Measurements from ENCODE around the gene CLIP2. TPM values are rescaled to one million over a fixed set of nuclear protein-coding genes. Genes with fewer than 3 reads are reported as not detected.
"Not testable (repeated sequence)": the region's sequence is repeated elsewhere in the genome, so short reads cannot be mapped to it uniquely, and the experiment has no call there.

CLIP2 gene
- total RNA-seq, 1 donor from 2014 or later: 1.5 TPM

DNA sequence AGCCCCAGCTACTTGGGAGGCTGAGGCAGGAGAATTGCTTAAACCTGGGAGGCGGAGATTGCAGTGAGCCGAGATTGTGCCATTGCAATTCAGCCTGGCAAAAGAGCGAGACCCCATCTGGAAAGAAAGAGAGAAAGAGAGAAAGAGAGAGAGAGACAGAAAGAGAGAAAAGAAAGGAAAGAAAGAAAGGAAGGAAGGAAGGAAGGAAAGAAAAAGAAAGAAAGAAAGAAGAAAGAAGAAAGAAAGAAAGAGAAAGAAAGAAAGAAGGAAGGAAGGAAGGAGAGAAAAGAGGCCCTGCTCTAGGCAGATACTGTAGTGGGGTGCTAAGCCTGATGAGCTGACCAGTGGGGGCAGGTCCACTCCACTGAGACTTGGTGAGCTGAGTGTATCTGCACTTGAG is 150.9 kb downstream of the CLIP2 start:
- H3K4me3 Mint-ChIP-seq; DNase-seq (ENCODE audit: low spot score); H3K4me1 Mint-ChIP-seq (ENCODE audit: low read depth); intact Hi-C loops (cut with micrococcal nuclease); H3K36me3 Mint-ChIP-seq (ENCODE audit: low read depth); H3K27me3 Mint-ChIP-seq (ENCODE audit: insufficient read depth); H3K27ac Mint-ChIP-seq; H3K9me3 Mint-ChIP-seq: not testable (repeated sequence)

DNA sequence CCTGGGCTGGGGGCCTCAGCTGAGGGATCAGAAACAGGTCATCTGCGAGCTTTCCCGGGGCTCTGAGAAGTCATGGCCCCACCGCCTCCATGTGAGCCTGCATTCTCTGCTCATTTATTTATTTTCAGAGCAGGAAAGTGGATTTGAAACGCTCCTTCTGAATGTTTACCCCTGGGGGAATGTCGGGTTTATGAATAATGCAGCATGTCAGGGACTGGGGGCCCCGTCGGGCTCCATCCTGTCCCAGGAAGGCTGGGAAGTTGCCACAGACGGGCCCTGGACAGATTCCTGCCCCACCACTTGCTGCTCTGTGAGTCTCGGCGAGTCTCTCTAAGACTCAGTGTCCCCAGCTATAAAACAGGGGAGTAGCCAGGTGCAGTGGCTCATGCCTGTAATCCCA is 152.6 kb downstream of the CLIP2 start:
- H3K4me3 Mint-ChIP-seq: no peak overlapping the region
- no peak for DNase-seq (ENCODE audit: low spot score)
- no peaks in the 10 kb centered on the region for H3K36me3 Mint-ChIP-seq (ENCODE audit: low read depth)
- H3K9me3 Mint-ChIP-seq: peaks cover 5% of the 10 kb centered on the region
- no peaks in the 10 kb centered on the region for H3K4me1 Mint-ChIP-seq (ENCODE audit: low read depth)
- H3K27me3 Mint-ChIP-seq (ENCODE audit: insufficient read depth): peaks cover 7% of the 10 kb centered on the region
- H3K27ac Mint-ChIP-seq: no peak overlapping the region
- intact Hi-C loops (cut with micrococcal nuclease): no loop called here

DNA sequence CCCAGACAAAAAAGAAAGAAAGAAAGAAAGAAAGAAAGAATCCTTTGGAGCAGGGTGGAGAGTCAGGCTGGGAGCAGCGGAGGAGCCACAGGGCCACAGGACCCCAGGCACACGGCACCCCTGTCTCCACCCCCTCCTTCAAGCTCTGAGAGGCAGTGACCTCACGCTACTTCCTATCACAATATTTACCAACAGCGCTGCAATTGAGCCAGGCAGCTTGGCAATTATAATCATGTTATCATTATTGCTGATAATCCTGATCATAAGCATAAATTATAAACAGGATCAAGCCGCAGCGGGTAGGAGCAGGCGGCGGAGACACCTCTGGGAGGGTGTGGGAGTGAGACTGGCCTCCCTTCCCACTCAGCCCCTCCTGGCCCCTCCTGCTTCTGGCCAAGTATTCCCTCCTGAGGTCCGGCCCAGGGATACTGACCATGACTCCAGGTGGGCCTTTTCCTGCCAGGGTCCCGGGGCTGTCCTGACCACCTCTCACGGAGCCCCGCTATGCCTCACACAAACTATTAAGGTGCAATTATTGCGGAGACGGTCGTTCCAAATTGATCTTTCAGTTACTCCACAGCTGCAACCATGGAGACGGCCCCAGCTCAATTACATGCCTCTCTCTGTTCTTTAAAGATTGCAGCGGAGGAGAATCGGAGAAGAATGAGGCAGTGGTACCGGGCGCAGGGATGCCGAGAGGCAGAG is 154.5 kb downstream of the CLIP2 start:
- H3K4me1 Mint-ChIP-seq (ENCODE audit: low read depth): no peaks in the 10 kb centered on the region
- no peak overlapping the region for H3K4me3 Mint-ChIP-seq
- intact Hi-C loops (cut with micrococcal nuclease): no loop called here
- H3K36me3 Mint-ChIP-seq (ENCODE audit: low read depth): no peaks in the 10 kb centered on the region
- H3K27ac Mint-ChIP-seq: no peak overlapping the region
- no peak for DNase-seq (ENCODE audit: low spot score)
- H3K9me3 Mint-ChIP-seq: no peaks in the 10 kb centered on the region
- peaks cover 10% of the 10 kb centered on the region for H3K27me3 Mint-ChIP-seq (ENCODE audit: insufficient read depth)

DNA sequence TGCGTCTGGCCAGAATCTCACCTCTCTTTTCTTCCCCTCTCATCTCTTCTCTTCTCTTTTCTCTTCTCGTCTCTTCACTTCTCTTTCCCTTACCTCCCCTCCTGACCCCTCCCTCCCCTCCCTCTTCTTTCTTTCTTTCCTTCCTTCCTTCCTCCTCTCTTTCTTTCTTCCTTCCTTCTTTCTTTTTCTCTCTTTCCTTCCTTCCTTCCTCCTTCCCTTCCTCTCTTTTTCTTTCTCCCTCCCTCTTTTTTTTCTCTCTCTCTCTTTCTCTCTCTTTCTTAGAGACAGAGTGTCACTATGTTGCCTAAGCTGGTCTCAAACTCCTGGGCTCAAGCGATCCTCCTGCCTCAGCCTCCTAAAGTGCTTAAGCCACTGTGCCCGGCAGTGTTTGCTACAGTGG is 159.9 kb downstream of the CLIP2 start:
- no peaks in the 10 kb centered on the region for H3K36me3 Mint-ChIP-seq (ENCODE audit: low read depth)
- H3K9me3 Mint-ChIP-seq: no peaks in the 10 kb centered on the region
- no peak for DNase-seq (ENCODE audit: low spot score)
- H3K27ac Mint-ChIP-seq: no peak overlapping the region
- H3K4me3 Mint-ChIP-seq: no peak overlapping the region
- intact Hi-C loops (cut with micrococcal nuclease): no loop called here
- peaks cover 14% of the 10 kb centered on the region for H3K27me3 Mint-ChIP-seq (ENCODE audit: insufficient read depth)
- peaks cover 12% of the 10 kb centered on the region for H3K4me1 Mint-ChIP-seq (ENCODE audit: low read depth)

DNA sequence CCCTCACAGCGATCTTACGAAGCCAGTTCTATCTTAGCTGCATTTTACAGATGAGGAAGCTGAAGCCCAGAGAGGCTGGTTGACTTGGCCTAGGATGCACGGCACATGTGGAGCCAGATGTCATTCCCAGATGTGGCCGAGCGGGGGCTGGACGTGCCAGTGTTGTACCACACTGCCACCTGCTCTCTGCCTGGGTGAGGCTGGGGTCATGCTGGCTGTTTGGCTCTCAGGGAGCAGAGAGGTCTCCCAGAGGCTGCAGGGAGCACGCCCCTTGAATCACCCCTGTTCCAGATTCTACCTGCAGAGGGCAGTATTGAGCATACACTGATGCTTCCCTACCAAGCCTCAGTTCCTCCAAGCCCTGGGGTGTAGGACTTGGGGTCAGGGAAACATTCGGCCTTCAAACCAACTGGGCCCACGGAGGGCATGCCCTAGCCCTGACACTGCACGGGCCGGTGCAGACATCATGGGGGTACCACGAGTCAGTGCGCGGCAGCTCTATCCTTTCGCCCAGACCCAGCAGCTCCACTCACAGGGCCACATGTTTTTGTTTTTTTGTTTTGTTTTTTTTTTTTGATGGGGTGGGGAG is 160.7 kb downstream of the CLIP2 start:
- Mint-ChIP-seq H3K4me3 (no peak overlapping the region), H3K36me3 (ENCODE audit: low read depth) (no peaks in the 10 kb centered on the region), H3K9me3 (no peaks in the 10 kb centered on the region), H3K27me3 (ENCODE audit: insufficient read depth) (peaks cover 12% of the 10 kb centered on the region), H3K27ac (no peak overlapping the region), H3K4me1 (ENCODE audit: low read depth) (peaks cover 12% of the 10 kb centered on the region)
- intact Hi-C loops (cut with micrococcal nuclease): loop anchor here (1.0 to 10.0 kb wide), 2 partner anchors 95 to 205 kb away; partner anchors contain the start of gene GTF2I
- peak; percentile 47 for DNase-seq (ENCODE audit: low spot score)

DNA sequence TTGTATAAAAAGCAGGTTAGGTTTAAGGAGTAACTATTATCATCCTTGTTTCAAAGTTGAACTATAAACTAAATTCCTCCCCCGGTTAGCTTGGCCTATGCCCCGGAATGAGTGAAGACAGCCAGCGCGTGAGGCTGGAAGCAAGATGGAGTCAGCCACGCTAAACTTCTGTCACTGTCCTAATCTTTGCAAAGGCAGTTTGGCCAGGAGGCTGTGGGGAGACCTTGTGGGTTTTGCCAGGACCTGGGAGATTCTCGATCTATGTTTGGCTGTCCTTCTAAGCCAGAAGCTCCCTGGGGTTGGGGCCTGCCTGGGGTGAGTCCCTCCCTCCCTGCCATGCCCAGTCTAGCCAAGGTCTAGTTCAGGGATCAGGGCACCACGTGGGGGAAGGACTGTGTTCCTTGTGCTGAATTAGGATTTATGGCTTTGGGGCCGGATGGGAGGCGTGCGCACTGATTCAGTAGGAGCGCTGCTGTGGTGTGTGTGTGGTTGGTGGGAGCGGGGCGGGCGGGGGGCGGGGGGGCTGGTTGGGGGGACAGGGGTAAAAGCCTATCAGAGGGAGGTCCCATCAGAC is 163.6 kb downstream of the CLIP2 start:
- Mint-ChIP-seq H3K36me3 (ENCODE audit: low read depth) (no peaks in the 10 kb centered on the region), H3K9me3 (no peaks in the 10 kb centered on the region), H3K4me1 (ENCODE audit: low read depth) (peaks cover 12% of the 10 kb centered on the region), H3K27me3 (ENCODE audit: insufficient read depth) (peaks cover 19% of the 10 kb centered on the region), H3K27ac (peak overlapping the region; percentile 77), H3K4me3 (peak overlapping the region; percentile 74)
- no peak for DNase-seq (ENCODE audit: low spot score)
- intact Hi-C loops (cut with micrococcal nuclease): loop anchor here (10.0 kb wide), 1 partner anchor 202 kb away; the partner anchor contains the start of gene GTF2I

DNA sequence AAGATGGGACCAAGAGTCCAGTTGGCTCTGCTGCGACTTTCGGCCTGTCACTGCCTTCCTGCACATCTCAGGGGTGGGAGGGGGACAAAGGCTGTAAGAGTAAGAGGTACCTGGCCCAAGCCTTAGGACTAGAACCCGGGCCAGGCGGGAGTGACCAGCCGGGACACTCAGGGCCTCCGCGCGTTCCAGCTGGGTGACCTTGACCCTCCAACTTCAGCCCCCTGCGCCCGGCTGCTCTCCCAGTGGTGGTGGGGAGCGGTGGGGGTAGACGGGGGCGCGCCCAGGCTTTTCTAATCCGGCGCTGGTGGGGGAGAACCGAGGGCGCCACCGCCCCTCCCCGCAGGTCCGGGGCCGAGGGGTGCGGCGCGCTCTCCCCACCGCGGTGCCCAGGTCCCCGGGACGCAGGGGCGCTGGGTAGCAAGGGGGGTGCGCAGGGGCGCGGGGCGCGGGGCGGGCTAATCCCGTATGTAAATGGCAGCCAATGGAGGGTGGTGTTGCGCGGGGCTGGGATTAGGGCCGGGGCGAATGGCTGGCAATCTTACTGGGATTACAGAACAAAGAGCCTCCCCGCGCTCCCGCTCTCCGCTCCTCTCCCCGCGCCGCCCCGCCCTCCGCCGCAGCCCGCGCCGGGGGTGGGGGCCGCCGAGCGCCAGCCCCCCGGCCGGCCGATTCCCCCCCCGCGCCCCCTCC is 164.3 kb downstream of the CLIP2 start, which contains the start of gene GTF2IRD1:
GTF2IRD1 (plus strand) TSS at position 585 of the 690 bp plus-strand sequence. CDS start 54,175 bp downstream, outside the sequence.
- peak; percentile 35 for DNase-seq (ENCODE audit: low spot score)
- H3K27ac Mint-ChIP-seq: peak within 1 kb of the TSS; percentile 77
- H3K27me3 Mint-ChIP-seq (ENCODE audit: insufficient read depth): peaks cover 14% of the 10 kb centered on the region
- intact Hi-C loops (cut with micrococcal nuclease): loop anchor here (10.0 kb wide), 1 partner anchor 201 kb away; the partner anchor contains the start of gene GTF2I
- H3K4me1 Mint-ChIP-seq (ENCODE audit: low read depth): peaks cover 12% of the 10 kb centered on the region
- peak within 1 kb of the TSS; percentile 74 for H3K4me3 Mint-ChIP-seq
- no peaks in the 10 kb centered on the region for H3K9me3 Mint-ChIP-seq
- H3K36me3 Mint-ChIP-seq (ENCODE audit: low read depth): no peaks in the 10 kb centered on the region

DNA sequence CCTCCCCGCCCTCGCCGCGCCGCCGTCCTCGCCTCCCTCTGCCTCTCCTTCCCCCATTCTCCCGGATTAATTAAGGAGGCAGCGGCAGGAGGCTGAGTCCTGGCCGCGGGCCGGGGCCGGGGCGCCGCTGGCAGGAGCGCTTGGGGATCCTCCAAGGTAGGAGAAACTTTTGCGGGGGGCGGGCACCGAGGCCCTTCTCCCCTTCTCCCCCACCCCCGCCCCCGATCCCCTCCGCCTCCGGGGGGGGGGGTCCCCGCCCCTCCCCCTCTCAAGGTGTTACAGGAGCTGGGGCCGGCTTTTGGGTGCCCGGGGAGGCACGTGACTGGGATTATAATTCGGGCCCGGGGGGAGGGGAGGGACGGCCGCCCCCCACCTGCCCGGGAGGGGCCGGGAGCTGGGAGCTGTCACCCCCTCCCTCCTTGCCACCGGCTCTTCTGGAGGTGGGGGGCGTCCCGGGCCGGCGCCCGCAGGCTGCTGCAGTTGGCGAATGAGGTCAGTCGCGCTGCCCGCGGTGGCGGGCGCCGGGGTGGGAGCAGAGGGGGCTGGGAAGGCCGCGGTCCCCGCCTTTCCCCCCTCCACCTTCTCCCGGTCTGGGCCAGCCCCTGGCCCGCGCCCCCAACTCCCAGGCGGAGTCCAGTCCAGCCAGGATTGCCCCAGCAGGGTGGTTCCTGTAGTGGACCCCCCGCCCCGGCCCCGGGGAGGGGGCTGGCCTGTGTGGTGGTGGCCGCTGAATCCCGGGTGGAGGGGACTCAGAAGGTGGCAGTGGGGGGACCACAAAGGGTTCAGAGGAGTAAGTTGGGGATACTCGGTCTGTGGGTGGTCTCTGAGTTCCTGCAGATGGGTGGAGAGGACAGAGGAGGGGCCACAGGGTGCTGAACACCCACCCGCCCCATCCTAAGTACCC is 165.1 kb downstream of the CLIP2 start:
- peaks cover 12% of the 10 kb centered on the region for H3K27me3 Mint-ChIP-seq (ENCODE audit: insufficient read depth)
- peaks cover 12% of the 10 kb centered on the region for H3K4me1 Mint-ChIP-seq (ENCODE audit: low read depth)
- no peak for DNase-seq (ENCODE audit: low spot score)
- H3K36me3 Mint-ChIP-seq (ENCODE audit: low read depth): no peaks in the 10 kb centered on the region
- peak overlapping the region; percentile 26 for H3K4me3 Mint-ChIP-seq
- intact Hi-C loops (cut with micrococcal nuclease): loop anchor here (10.0 kb wide), 1 partner anchor 201 kb away; the partner anchor contains the start of gene GTF2I
- H3K27ac Mint-ChIP-seq: no peak overlapping the region
- H3K9me3 Mint-ChIP-seq: no peaks in the 10 kb centered on the region

DNA sequence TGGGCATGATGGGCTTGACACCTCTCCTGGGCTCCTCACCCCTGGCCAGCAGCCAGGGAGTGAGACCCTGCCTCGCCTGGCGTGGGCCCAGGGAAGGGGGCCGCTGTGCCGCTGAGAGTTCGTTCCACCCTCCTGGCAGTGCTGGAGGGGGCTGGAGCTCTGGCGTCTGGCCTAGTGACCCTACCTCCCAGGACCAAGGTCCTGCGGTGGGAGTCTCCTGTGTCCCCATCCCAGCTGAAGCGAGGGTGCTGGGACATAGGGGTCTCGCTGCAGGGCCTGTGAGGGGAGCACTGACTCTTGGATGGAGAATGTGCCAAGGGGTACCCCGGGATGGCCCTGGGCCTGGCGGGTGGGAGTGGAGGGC is 165.7 kb downstream of the CLIP2 start:
- H3K4me3 Mint-ChIP-seq: peak overlapping the region; percentile 26
- intact Hi-C loops (cut with micrococcal nuclease): loop anchor here (10.0 kb wide), 1 partner anchor 200 kb away; the partner anchor contains the start of gene GTF2I
- H3K9me3 Mint-ChIP-seq: no peaks in the 10 kb centered on the region
- H3K4me1 Mint-ChIP-seq (ENCODE audit: low read depth): peaks cover 12% of the 10 kb centered on the region
- peaks cover 9% of the 10 kb centered on the region for H3K27me3 Mint-ChIP-seq (ENCODE audit: insufficient read depth)
- no peak overlapping the region for H3K27ac Mint-ChIP-seq
- H3K36me3 Mint-ChIP-seq (ENCODE audit: low read depth): no peaks in the 10 kb centered on the region
- no peak for DNase-seq (ENCODE audit: low spot score)

DNA sequence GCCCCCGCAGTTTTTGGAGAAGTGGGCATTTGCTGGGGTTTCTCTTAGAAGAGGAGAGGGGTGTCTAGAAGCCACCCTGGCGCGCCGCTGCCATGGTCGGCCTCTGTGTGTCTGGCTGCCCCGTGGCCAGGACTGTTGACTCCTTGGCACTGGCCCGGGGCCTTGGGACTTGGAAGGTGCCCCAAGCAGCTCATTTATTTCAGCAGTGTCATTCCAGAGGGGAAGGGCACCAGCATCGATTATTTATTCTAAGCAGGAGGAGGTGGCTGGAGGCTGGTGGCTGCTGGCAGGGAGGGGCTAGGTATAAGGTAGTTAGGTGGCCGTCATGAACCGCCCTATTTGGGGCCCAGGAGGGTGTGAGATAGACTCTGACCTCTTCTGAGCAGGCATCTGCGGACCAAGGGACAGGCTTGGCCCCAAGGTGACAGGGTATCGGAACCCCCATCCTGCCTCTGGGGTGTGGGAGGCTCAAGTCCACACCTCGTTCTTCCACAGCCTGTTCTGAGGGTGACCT is 166.1 kb downstream of the CLIP2 start:
- Mint-ChIP-seq H3K27me3 (ENCODE audit: insufficient read depth) (peaks cover 7% of the 10 kb centered on the region), H3K27ac (no peak overlapping the region), H3K4me1 (ENCODE audit: low read depth) (peaks cover 12% of the 10 kb centered on the region), H3K9me3 (no peaks in the 10 kb centered on the region), H3K4me3 (peak overlapping the region; percentile 11), H3K36me3 (ENCODE audit: low read depth) (no peaks in the 10 kb centered on the region)
- no peak for DNase-seq (ENCODE audit: low spot score)
- intact Hi-C loops (cut with micrococcal nuclease): loop anchor here (10.0 kb wide), 1 partner anchor 199 kb away; the partner anchor contains the start of gene GTF2I

All from activated T-helper 1 cell treated with anti-CD3 and anti-CD28 coated beads, Interleukin-12 subunit alpha, Interleukin-12 subunit beta, Interleukin-2, Interleukin-4 antibody, amounts not matched to agents 30 ng/mL and 10 ng/mL and 1 ng/mL, durations not matched to agents 14 hours and 24 hours and 36 hours (primary cell).